ENCODE data around the gene PDZRN3.

PDZRN3 gene

DNA sequence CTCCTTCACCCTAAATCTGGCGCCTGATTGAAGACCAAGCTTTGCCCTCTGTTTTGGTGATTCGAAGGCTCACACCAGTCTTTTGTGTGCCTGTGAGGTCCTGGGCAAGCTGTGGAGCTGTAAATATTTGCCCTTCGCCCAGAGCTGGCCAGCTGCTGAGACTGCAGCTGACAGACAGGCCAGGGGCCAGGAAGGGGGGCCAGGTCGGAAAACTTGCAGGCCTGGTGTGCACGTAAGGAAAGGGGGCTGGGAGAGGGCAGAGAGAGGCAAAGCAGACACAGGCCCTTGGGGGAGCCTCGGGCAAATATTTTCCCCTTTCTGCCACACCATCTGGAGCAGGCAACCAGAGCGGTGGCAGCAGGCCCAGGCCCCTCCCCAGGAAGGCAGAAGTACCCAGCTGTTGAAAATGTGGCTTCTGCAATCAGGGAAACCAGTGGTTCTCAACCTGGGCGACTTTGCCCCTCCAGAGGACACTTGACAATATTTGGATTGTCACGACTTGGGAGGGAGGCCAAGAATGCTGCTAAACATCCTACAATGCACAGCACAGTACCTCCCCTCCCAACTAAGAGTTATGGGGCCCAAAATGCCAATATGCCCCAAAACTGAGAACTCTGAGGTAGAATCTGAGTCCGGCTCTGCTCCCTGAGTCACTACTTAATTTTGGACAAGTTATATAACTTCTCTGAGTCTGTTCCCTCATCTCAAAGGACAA, 2.5 kb downstream of the PDZRN3 start:
- DNase-seq (ENCODE audit: low read depth) = no peak

DNA sequence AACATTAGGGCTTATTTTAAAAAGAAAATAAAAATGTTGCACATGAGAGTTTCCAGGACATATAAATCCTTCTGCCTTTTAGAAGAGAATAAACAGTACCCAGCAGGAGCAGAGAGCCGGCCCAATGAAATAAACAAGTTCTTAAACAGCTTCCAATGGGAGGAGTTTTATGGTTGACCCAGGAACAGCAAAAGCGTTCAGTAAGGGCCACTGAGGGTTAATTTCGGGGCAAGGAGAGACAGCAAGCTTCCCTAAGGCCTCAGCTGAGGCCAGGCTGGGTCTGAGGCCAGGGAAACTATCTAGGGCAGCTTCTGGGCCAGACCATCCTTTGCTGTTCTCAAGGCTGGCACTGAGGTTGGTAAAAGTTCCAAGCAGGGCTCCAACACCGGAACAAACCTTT, 3.4 kb downstream of the PDZRN3 start:
- DNase-seq (ENCODE audit: low read depth) = no peak

DNA sequence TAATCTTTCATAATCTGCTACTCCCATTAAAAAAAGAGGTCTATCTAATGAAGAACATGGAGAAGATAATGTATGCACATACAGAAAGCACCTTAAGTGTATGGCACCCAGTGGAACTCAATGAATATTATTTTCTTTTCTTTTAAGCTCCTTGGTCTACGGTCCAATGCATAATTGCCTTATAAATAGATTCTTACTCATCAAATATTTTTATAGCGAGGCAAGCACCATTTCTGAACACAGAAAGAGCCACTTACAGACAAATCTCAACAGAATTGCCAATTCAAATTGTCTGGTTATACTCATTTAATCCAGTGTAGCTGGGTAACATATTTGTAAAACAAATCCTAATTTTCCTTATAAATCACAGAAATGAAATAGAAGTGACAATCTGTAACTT, 6.3 kb downstream of the PDZRN3 start:
- no peak for DNase-seq (ENCODE audit: low read depth)

DNA sequence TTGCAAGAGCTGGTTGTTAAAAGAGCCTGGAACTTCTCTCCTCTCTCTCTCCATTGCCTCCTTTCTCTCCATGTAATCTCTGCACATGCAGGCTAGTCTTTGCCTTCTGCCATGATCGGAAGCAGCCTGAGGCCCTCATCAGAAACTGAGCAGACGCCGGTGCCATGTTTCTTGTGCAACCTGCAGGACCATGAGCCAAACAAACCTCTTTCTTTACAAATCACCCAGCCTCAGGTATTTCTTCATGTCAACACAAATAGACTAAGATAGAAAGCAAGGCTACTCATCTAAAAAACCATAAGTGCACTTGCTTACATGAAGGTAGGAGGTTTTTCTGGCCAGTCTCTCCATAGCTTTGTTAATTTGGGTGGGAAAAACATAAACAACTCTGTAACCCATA, 8.7 kb downstream of the PDZRN3 start:
- no peak for DNase-seq (ENCODE audit: low read depth)

DNA sequence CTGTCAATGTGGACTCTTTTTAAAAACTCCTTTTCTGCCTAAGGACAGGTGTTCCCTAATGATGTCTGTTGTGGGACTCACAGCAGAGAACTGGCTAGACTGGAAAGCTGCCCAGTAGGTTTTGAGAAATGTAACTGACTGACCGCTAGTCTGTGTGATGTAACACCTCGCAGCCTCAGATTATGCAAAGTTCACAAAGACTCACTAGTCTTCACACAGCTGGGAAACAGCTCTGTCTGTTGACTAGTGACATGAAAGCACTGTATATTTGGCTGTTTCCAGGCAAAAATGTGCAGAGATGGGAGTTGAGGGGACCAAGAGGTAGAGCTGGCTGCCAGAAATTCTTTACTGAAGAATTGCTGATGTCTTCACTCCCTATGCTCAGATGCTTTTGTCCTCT, 10.3 kb downstream of the PDZRN3 start:
- DNase-seq (ENCODE audit: low read depth) = no peak

DNA sequence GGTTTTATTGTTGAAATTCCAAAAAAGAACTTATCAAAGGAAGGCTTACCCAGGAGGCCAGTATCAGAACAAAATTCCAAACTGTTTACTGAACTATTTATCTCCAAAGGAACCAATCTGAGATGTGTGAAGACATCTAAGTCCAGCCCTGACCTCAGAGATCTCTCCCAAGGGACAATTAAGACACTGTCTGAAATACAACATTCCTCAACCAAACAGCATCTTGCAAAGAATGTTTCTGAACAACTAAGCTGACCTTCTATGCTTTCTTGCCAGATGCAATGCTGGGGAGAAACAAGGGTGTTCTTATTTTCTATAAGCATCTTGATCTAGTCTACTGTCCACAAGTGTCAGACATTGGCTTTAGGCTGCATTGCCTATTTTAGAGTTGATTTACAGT, 13.6 kb downstream of the PDZRN3 start:
- no peak for DNase-seq (ENCODE audit: low read depth)

DNA sequence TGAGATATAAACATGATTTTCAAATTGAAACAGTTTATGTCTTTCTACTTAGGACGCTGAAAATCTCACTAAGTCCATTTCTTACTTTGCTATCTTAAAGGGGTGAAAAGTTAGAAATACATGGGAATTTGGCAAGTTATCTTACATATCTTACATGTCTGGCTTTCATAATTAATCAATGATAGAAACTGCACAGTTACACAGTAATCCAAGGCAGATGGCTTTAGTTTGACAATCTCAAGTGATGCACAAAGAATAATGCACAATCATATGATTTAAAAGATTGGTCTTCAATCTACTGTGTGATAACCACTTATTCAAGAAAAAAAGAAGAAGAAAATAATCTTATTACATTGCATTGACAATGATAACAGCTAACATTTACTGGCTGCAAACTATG, 14.2 kb downstream of the PDZRN3 start:
- no peak for DNase-seq (ENCODE audit: low read depth)

DNA sequence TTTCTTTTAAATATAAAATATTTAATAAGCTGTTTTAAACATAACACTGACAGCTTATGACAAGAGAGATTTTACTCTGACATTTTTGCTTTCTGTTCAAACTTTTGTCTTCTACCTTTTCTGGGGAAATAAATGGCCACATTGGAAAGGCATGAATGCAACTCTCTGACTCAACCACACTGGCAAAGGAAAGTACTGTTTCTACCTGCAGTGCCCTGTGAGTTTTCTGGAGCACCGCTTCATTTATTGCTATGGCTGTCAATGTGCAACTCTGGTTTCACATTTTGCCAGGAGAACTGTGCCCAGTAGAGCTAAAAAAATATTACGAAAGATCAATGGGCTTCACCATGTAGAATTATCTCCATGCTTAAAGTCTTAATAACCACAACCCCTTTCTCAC, 15.1 kb downstream of the PDZRN3 start:
- no peak for DNase-seq (ENCODE audit: low read depth)

DNA sequence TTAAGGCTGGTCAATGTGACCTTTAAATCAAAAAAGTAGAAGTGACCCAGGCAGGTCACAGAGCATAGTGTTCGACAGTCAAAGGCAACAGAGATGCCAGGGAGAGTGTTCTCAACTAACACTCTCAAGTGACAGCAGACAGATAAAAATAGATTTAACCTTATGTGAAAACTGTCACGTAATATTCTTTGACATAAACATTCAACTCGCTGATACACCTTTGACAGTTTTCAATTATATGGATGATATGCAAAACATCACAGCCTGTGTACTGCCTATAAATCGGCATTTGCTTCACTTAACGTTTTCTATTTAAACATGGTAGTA, 15.5 kb downstream of the PDZRN3 start:
- DNase-seq (ENCODE audit: low read depth) = no peak

DNA sequence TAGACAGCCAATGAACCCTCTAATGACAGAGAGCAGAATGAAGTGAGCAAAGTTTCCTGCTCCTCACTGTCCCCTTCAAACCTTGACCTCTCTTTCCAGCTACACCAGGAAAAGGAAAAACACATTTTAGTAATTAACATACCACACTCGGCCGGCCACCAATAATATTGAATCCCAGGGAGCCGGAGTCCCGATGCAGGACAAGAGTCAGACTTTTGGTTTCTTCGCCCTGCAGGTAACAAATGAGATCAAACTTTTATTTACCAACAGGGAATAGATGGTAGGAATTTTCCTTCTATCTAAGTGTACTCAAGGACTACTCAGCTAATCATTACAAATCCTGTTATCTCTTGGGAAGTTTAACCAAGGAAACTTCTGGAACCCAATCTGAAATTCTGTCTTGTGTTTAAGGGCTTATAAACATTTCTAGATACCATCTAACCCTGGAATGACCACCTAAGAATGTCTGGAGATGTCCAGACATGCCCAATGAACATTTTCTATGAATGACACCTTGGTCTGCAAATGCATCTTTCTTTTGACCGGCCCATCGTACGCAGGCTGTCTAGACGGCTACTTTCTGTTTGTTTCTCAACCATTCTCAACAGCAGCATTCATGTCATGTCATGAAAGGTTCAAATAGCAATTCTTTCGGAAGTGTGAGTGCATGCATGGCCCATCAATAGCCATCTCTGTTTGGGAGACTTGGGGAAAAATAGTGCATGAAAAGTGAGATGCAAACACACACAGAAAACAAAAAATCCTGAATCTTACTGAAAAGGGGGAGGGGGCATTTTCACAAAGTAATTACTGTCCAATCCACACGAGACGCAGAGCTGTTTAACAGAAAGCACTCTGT, 16.1 kb downstream of the PDZRN3 start:
- no peak for DNase-seq (ENCODE audit: low read depth)

DNA sequence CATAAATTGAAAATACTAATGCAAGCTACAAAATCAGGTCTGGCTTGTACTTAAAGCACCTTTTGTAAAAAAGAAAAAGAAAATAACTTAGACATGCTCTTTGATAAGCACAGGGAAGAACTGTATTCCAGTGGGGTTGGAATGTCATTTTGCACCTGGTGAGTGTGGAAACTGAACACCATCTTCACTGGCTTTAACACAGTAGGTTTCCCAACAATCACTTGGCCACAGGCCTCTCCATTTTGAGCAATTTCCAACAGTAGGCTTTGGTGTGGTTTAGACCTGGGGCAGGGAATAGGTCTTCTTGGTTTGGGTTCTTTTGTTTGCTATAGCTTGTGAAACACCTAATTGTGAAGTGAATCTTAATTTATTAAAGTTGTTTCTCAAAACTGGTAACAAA, 18.9 kb downstream of the PDZRN3 start:
- DNase-seq (ENCODE audit: low read depth) = no peak

DNA sequence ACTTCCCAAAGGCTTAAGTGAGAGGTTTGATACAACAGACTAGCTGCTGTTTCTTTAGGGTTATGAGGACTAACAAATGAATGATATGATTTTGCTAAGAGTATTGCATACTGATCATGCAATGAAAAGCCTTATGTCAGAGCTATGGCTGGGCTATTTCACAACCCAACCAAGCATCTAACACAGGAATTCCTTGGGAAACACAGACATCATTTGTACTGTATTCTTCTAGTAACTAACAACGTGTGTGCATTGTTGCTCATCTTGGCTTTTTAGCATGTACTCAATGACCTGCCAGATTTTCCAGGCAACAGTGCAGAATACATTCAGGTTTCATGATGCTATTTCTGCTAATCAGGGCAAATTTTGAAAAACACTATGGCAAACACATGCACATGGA, 19.3 kb downstream of the PDZRN3 start:
- no peak for DNase-seq (ENCODE audit: low read depth)

DNA sequence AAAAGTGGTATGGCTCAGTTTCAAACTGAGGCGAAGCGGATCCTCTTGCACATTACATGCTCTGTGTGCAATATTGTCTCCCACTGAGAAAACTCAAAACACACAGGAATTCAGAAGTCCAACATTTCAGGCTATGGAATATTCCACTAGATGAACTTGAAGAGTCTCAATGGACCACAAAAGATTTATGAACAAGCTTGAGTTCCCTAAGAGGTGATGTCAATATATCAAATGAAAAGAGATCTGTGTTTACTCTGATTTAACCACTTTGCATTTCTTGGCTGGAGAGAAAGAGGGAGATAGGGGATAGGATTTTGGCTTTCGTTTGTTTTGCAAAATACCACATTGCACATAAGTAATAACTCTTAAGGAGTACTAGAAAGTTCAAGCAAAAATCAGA, 20.3 kb downstream of the PDZRN3 start:
- DNase-seq (ENCODE audit: low read depth) = no peak

DNA sequence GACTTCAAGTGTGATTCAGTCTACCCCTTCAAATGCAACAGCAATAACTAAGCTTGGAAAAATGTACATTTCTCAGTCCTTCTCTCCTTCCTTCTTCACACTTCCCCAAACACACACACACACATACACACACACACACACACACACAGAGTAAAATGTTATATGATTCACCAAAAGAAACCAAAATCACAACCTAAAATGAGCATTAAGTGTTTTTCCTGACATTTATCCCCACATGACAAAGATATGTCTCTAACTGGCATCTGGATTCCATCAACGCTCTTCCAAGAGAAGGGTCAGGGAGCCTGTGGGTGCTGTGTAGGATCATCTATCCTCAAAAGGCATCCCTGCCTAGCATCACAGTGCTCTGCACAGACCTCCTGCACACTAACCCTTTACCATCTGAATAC, 21.0 kb downstream of the PDZRN3 start:
- no peak for DNase-seq (ENCODE audit: low read depth)

DNA sequence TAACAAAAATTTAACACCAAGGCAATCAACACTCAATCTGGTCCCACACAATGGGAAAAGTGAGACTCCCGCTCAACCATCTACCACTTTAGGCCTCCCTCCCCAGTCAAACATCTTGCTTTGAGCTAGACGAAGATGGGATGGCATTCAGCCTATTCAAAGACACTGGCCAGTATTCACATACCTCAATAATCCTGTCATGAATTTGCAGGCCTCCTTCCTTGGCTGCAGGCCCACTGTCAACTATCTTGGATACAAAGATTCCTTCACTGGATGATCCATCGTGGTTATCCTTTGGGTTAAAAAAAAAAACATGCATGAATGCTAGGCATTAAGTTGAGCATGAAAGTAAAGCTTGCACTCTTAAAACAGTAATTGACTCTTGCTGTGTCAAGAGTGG, 22.6 kb downstream of the PDZRN3 start:
- no peak for DNase-seq (ENCODE audit: low read depth)

DNA sequence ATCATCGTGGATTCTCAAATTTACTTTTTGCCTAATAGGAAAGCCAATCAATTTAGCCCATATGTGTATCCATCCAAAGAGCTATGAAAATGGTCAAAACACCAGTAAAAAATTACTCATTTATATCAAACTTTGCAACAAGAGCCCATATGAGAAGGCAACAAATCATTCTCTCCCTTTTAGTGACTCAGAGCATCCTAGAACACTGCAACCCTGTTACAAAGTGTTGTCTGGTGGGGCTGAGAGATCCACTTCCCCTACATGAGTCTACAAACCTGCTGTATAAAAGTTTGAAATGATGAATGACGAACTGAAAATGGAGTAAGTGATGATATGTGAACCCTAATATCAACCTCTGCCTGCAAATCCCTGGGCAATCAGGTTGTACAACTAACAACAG, 23.3 kb downstream of the PDZRN3 start:
- no peak for DNase-seq (ENCODE audit: low read depth)

DNA sequence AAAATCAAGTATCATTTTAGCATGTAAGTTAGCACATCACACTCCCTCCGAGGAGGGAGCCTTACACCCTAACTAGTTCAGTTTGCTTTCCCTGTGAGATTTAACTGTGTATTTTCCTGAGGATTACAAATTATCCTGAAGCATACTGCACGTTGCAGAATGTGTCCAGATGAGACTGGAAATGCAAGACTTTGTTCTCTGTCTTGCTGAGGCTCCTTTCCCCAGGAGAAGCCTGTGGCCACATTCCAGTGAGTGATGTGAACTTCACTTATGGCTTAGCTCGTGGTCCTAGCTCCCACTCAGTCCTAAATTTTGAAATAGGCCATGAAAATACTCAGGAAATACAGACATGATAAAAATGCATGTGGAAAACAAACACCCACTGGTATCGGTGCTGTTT, 23.7 kb downstream of the PDZRN3 start:
- no peak for DNase-seq (ENCODE audit: low read depth)

DNA sequence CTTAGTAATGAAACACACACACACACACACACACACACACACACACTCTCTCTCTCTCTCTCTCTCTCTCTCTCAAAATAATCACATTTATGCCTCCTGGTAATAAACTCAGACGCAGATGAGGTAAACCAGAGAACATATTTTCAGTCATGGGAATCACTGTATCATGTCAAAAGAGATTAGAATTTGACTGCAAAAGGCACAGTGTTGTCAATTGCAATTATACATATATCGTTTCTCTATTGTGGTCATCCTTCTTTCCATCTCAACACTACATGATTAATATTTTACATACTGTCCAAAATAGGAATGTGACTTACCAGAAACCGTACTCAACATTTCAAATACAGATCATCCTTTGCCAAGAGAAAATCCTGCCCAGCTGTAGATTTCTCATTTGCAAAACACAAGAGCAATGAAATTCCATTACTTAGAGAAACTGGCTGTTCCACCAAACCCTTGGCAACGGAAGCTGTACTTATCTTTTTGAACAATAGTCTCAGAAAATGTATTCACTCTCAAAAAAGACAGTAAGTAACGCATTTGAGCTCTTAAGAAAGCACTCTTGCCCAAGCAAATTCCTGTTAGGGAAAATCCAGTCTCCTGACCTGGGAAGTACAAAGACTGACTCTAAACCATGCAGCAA, 24.3 kb downstream of the PDZRN3 start:
- no peak for DNase-seq (ENCODE audit: low read depth)

DNA sequence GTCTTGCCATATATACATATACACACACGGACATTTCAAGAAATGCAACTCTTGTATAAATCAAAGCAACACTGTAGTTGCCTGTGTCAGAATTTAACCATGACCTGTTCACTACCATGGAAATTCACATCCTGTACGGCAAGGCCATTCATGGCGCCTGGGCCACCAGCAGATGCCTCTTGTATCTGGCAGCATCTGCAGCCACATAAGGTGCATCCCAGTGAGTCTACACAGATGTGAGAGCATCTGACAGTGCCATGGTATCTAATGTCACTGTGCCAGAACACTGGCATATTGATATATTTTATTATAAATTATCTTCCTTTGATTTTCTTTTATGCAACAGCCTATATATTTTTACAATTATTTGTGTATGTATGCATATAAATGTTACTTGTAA, 25.1 kb downstream of the PDZRN3 start:
- no peak for DNase-seq (ENCODE audit: low read depth)

DNA sequence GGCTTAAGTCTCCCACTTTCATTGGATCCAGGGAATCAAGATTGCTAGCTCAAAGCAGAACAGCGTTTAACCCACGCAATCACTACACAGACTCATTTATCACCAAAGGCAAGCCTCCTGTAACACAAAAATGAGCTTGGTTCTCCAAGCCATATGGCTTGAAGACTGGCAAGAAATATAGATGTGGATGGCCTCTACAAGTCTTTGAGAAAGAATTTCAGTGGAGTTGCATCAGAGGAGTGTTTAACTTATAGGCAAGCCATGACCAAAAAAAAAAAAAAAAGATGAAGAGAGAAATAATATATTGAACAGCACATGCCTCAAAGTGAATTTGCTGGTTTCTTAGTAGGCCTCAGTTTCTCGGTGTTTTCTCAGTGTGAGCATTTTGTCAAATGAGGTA, 27.3 kb downstream of the PDZRN3 start:
- no peak for DNase-seq (ENCODE audit: low read depth)

DNA sequence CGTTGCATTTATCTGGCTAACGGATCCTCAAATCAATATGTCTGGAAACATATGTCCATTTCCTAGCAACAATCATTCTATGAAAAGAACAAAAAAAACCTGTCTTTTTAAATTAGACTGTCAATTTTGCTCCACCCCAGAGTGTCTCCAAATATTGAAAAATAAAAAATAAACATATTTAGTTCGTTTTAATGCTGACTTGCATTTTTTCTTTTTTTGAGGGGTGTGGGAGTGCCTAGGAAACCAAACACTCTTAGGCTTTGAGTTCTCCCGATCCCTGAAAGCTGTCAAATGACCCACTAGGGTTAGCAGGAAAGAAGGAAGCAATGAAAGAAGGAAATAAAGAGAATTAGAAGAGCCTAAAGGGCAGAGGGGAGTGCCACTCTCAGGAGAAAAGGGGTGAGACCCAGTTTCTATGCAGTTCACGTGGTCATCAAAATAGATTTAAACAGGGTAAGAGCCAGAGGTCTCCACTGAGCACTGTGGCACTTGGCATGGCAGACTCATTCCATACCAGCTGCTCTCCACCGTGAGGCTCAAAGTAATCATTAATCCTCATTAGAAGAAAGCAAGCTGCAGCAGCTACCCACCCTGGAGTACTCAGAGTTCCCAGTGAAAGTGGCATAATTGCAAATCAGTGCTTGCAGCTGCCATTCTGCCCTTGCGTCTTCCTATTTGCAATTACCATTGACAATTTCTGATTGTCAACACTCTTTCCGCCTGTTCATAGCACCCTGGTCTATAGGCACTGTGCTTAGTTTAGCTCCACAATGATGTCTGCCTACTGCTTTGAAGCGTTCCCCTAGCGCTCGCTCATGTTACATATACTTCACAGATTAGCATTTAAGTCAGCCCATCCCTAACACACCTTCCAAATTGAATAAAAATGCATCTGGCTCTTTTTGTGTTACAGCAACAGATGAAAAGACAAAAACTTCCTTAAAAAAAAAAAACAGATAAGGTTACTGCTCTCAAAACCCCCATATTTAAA, 32.3 kb downstream of the PDZRN3 start:
- no peak for DNase-seq (ENCODE audit: low read depth)

DNA sequence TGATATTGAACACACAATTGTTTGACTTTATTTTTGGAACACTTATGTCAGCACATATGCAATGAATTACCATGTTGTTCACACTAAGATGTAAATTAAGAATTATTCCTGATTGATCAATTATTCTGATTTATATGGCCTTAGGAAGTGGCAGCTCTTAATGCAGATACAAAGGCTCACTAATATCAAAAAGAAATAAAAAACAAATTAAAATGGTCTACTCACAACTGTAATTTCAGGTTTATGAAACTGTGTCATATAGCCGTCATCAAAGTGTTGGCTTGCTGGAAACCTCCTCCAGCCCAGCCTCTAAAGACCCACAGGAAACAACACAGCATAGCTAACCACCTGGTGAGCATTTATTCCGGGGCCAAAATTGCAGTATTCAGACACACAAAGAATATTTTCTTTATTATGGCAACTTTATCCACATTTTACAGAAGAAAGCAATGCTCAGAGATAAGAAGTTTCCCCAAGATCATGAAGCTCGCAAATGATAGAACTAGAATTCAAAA, 33.4 kb downstream of the PDZRN3 start:
- DNase-seq (ENCODE audit: low read depth) = no peak

All from stimulated activated CD8-positive, alpha-beta memory T cell treated with anti-CD3 and anti-CD28 coated beads, Interleukin-15, amount 100 ng/mL, for 24 hours (primary cell).